GM19397 (cell line): ENCODE measurements around the gene HNF4A.
A peak's percentile ranks its signal among the peaks of the same experiment; 100 is the strongest.
"Not testable (repeated sequence)": the region's sequence is repeated elsewhere in the genome, so short reads cannot be mapped to it uniquely, and the experiment has no call there.

Experiments used
- ATAC-seq: cut with Tn5 transposase; IDR thresholded peaks from one replicate; pipeline ENCODE4 v1.9.1; 2021; ENCODE audit warnings: mild to moderate bottlenecking, moderate library complexity; ENCODE audit not compliant: unreplicated experiment

Gene HNF4A

GRCh38 chr20:44355498-44356352 is at the start of gene HNF4A:
HNF4A (plus strand) TSS chr20:44355699; CDS start chr20:44355805, 106 bp downstream.
- no peak for ATAC-seq

- ATAC-seq: no peak
Observed at GRCh38 chr20:44306927-44307326, 48.6 kb upstream of the HNF4A start.

- ATAC-seq: no peak
Observed at GRCh38 chr20:44309763-44310663, 45.5 kb upstream of the HNF4A start.

GRCh38 chr20:44310664-44311639 is 44.5 kb upstream of the HNF4A start, which contains the start of gene FITM2:
FITM2 (minus strand) TSS chr20:44311202; CDS start chr20:44311148, 54 bp downstream.
- ATAC-seq: peak; percentile 94

DNA sequence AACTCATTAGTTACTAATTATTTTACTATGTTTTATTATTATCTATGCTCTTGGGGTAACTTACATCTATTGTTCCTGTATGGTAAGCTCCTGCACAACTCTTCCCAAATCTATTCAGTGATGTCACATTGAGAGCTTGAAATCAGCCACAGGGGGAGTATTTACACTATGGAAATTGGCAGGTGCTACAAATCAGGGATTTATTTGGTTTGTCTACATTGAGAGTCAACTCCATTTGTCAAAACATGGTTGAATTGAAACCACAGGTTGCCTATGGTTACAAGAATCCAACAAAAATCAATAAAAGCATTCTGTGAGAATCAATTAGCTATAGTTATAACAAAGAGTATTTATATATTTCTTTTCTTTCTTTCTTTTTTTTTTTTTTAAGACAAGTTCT is 40.6 kb upstream of the HNF4A start:
- no peak for ATAC-seq

GRCh38 chr20:44319839-44320422 is 35.6 kb upstream of the HNF4A start:
- no peak for ATAC-seq

- ATAC-seq: no peak
Observed at GRCh38 chr20:44324343-44324742, 31.2 kb upstream of the HNF4A start.

- ATAC-seq: no peak
Observed at GRCh38 chr20:44326391-44327159, 28.9 kb upstream of the HNF4A start.

DNA sequence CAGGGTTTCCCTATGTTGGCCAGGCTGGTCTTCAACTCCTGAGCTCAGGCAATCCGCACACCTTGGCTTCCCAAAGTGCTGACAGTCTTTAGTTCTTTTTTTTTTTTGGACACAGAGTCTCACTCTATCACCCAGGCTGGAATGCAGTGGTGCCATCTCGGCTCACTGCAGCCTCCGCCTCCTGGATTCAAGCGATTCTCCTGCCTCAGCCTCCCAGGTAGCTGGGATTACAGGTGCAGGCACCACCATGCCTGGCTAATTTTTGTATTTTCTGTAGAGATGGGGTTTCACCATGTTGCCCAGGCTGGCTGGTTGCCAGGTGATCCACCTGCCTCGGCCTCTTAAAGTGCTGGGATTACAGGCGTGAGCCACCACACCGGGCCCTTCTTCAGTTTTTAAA is 27.8 kb upstream of the HNF4A start:
- ATAC-seq: not testable (repeated sequence)

GRCh38 chr20:44328428-44328827 is 27.1 kb upstream of the HNF4A start:
- ATAC-seq: no peak

GRCh38 chr20:44331201-44331600 is 24.3 kb upstream of the HNF4A start:
- no peak for ATAC-seq

- no peak for ATAC-seq
Observed at GRCh38 chr20:44334306-44334705, 21.2 kb upstream of the HNF4A start.

DNA sequence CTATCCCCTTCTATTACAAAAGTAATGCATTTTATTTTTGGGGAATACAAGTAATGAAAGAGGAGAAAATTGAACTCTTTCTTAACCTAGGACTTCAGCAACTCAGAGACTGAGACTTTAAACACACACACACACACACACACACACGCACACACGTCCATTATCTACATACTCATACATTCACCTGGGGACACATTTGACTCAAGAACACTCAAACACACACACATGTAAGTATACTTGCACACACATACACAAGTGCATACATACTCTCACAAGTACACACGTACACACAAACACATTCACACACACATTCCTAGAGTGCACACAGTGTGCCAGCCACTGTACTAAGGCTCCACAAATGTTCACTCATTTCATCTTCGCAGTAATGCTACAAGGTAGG is 20.8 kb upstream of the HNF4A start:
- no peak for ATAC-seq

DNA sequence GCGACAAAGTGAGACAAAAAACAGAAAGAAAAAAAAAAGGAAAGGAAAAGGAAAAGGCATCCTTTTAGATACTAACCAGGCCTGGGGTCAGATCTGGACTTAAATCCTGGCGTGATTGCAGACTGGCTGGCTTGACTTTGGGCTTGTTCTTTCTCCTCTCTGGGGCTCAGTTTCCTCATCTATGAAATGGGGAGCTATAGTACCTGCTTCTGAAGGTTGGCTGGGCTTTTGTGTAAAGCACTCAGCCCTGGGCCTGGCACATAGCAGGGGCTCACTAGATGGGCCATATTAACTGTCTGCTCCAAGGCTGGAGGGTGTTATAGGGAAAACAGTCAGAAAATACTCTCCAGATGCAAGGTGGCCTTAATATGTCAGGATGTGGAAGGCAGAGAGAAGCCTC is 19.8 kb upstream of the HNF4A start:
- ATAC-seq: no peak

- no peak for ATAC-seq
Observed at GRCh38 chr20:44336086-44336485, 19.4 kb upstream of the HNF4A start.

GRCh38 chr20:44336725-44337380 is 18.6 kb upstream of the HNF4A start, which contains the start of gene R3HDML:
R3HDML (plus strand) TSS chr20:44337043; CDS start chr20:44337158, 115 bp downstream.
- no peak for ATAC-seq

- ATAC-seq: no peak
Observed at GRCh38 chr20:44342248-44342647, 13.3 kb upstream of the HNF4A start.

GRCh38 chr20:44343162-44343675 is 12.3 kb upstream of the HNF4A start:
- ATAC-seq: no peak
